Activated naive CD4-positive, alpha-beta T cell treated with anti-CD3 and anti-CD28 coated beads, Interleukin-2, amount 50 U/mL, for 24 hours (primary cell): ENCODE results near the gene EPHA2.
"Not testable (repeated sequence)": the region's sequence is repeated elsewhere in the genome, so short reads cannot be mapped to it uniquely, and the experiment has no call there.

Experiments
- H3K27ac Mint-ChIP-seq: one replicate; pipeline ENCODE4 v1.8.0; 2021; ENCODE audit warnings: mild to moderate bottlenecking, mixed read lengths
- H3K27me3 Mint-ChIP-seq: one replicate; pipeline ENCODE4 v1.8.0; 2021; ENCODE audit warnings: mixed read lengths
- H3K36me3 Mint-ChIP-seq: one replicate; pipeline ENCODE4 v1.8.0; 2021; ENCODE audit warnings: mixed read lengths
- H3K4me1 Mint-ChIP-seq: one replicate; pipeline ENCODE4 v1.8.0; 2021; ENCODE audit warnings: mixed read lengths
- H3K4me3 Mint-ChIP-seq: one replicate; pipeline ENCODE4 v1.8.0; 2021; ENCODE audit warnings: mild to moderate bottlenecking, mixed read lengths
- H3K9me3 Mint-ChIP-seq: one replicate; pipeline ENCODE4 v1.8.0; 2021; ENCODE audit warnings: mixed read lengths

The EPHA2 gene

DNA sequence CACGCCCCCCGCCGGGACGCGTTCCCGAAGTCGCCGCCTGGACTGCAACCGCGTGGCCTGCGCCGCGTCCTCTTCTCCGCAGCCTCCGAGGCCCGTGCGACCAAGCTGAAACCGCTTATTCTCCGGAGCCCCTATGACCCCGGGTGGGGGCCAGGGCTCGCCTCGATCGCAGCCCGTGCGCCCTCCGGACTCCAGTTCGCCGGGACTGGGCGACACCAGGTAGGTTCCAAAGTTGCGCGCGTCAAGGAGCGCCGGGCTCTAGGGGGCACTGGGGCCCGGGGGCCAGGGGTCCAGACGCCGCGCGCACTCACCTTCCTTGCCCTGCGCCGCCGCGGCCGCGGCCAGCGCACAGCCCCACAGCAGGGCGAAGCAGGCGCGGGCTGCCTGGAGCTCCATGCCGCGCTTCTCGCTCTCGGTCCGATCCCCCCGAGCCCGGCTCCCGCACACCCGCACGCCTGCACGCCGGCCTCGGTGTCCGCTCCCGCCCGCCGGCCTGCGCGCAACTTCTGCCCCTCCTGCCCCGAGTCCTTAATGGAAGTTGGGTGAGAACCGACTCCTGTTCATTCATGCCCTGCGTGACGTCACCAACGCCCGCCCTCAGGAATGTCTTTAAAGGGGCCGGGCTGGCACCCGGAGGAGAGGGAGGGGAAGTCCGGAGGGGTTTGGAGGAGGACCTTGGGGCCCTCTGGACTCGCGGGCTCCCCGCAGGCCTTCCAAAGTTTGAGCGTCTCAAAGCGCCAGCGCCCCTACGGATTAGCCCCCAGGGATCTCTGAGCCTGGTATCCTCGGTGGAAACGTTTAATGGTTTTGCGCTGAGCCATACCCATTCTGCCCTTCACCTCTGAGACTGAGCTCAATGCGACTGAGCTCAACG, at the start of gene EPHA2:
TSS of gene EPHA2 (minus strand) at position 533 of the 874 bp plus-strand sequence. CDS start at position 396, 137 bp downstream.
- H3K4me1 Mint-ChIP-seq = peaks cover 45% of the 10 kb centered on the region
- no peaks in the 10 kb centered on the region for H3K36me3 Mint-ChIP-seq
- H3K4me3 Mint-ChIP-seq = peak within 1 kb of the TSS; percentile 79
- no peaks in the 10 kb centered on the region for H3K9me3 Mint-ChIP-seq
- H3K27ac Mint-ChIP-seq = no peak within 1 kb of the TSS
- H3K27me3 Mint-ChIP-seq = peaks cover 2% of the 10 kb centered on the region

- Mint-ChIP-seq H3K9me3 (no peaks in the 10 kb centered on the region), H3K4me3 (peak overlapping the region; percentile 7), H3K4me1 (peaks cover 23% of the 10 kb centered on the region), H3K27ac (no peak overlapping the region), H3K36me3 (peaks cover 2% of the 10 kb centered on the region), H3K27me3 (no peaks in the 10 kb centered on the region)
Measured at GRCh38 chr1:16205334-16205671, 49.4 kb upstream of the EPHA2 start.

DNA sequence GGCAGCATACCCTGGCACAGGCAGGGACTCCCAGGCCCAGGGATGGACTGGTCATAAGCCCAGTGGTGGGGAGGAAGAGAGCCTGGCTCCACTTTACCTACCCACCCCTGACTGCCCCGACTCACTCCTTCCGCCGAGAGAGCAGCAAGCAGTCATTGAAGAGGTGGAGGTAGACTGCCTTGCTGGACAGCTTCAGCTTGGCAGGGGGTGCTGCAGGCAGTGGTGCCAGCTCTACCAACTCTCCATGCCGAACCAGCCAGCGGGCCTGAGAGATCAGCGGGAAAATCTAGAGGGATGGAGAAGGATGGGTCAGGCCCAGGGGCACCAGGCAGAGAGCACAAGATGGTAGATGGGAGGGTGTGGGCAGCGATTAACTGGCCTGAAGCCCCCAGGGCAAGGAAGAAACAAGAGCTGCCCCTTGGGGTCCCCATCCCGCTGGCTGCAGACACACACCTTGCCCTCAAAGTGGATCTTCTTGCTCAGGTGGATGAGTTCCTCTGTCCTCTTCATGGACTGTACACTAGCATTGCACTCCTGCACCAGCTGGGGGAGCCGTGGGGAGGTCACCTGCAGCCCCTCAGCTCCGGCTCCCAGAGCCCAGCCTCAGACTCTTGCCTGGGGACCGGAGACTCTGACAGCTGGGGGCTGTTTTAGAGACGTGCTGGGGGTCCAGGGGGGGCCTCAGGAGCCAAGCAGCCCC, 48.9 kb upstream of the EPHA2 start:
- H3K9me3 Mint-ChIP-seq = no peaks in the 10 kb centered on the region
- peaks cover 23% of the 10 kb centered on the region for H3K4me1 Mint-ChIP-seq
- H3K36me3 Mint-ChIP-seq = peaks cover 2% of the 10 kb centered on the region
- no peaks in the 10 kb centered on the region for H3K27me3 Mint-ChIP-seq
- peak overlapping the region; percentile 72 for H3K27ac Mint-ChIP-seq
- H3K4me3 Mint-ChIP-seq = peak overlapping the region; percentile 23

DNA sequence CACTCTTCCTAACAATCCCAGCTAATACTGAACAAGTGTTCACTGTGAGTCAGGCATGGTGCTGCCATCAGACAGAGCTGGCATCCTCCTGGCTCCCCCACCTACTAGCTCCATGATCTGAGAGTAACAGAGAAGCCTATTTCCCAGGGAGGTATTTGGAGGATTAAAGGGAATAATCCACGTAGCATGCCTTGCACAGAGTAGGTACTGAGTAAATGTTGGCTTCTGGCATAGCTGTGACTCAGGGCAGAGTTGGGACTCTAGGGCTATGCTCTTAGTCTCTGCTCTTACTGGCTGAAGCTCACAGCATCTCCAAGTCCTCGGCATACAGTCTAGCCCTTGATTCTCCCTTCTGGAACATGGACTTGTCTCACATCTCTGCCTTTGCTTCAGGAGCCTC, 48.3 kb upstream of the EPHA2 start:
- Mint-ChIP-seq H3K36me3 (peaks cover 2% of the 10 kb centered on the region), H3K27me3 (no peaks in the 10 kb centered on the region), H3K9me3 (no peaks in the 10 kb centered on the region), H3K27ac (no peak overlapping the region), H3K4me1 (peaks cover 23% of the 10 kb centered on the region), H3K4me3 (no peak overlapping the region)

DNA sequence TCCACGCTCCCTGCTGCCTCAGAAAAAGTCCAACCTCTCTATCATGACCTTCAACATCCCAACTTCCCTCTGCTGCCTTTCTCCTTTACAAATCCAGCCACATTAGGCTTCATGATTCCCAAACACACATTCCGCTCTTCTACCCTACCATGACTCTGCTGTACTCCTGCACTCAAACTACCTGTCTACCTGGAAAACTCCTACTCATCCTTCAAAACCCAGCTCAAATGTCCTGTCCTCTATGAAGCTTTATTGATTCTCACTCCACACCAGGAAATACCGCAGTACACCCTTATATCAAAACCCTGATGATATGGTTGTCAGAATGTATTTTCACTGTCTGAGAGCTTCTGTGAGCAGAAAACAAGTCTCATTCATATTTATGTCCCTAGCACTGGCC, 47.7 kb upstream of the EPHA2 start:
- H3K27ac Mint-ChIP-seq = peak overlapping the region; percentile 1
- H3K4me3 Mint-ChIP-seq = no peak overlapping the region
- no peaks in the 10 kb centered on the region for H3K27me3 Mint-ChIP-seq
- H3K36me3 Mint-ChIP-seq = peaks cover 2% of the 10 kb centered on the region
- no peaks in the 10 kb centered on the region for H3K9me3 Mint-ChIP-seq
- H3K4me1 Mint-ChIP-seq = peaks cover 23% of the 10 kb centered on the region

DNA sequence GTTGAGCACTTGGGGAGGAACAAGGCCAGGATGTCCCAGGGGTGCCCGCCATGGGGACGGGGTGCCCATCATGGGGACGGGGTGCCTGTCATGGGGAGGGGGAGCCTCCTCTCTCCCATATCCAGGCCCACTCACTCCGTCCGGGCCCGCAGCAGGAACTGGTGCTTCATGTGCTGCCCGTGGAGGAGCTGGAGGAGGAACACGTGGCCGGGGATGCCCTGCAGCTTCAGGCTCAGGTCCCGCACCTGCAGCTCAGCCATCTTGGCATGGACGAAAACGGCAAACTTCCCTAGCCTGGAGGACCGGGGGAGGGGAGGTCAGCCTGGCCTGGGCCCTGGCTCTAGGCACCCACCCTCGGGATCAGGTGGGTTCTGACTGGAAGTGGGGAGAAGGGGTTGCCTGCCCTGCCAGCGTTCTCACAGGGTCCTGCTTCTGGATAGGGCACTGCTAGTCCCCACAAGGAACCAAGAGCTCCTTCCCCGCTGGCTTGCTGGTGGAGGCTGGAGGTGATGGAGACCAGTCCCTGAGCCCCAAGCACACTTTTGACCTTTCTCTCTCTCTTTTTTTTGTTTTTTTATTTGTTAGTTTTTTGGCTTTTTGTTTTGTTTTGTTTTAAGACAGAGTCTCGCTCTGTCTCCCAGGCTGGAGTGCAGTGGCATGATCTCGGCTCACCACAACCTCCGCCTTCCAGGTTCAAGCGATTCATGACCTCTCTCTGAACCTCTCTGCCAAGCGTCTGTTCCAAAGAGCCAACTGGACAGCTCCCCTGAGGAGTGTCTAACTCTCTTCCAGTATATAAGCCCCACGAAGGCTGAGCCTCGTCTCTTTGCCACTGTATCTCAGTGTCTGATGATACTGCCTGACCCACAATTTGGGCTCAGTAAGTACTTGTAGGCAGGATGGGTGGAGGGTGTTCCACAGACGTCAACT, 46.7 kb upstream of the EPHA2 start:
- Mint-ChIP-seq H3K9me3 (no peaks in the 10 kb centered on the region), H3K36me3 (peaks cover 2% of the 10 kb centered on the region), H3K4me1 (peaks cover 23% of the 10 kb centered on the region), H3K4me3 (no peak overlapping the region), H3K27me3 (no peaks in the 10 kb centered on the region), H3K27ac (no peak overlapping the region)

DNA sequence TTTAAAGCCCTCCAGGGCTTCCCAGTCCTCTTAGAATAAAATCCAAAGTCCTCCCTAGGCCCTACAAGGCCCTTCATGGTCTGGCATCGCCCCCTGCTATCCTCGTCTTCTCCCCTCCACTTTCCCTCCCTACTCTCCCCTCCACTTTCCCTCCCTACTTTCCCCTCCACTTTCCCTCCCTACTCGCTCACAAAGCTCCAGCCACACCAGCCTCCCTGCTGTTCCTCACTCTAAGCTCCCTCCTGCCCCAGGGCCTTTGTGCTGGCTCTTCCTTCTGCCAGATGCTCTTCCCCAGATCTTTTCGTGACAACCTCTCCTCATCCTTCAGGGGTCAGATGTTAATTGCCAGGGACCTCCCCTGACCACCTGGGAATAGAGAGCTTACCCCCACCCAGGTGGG, 43.8 kb upstream of the EPHA2 start:
- Mint-ChIP-seq H3K27ac (no peak overlapping the region), H3K4me3 (no peak overlapping the region), H3K9me3 (no peaks in the 10 kb centered on the region), H3K27me3 (no peaks in the 10 kb centered on the region), H3K36me3 (peaks cover 2% of the 10 kb centered on the region), H3K4me1 (peaks cover 12% of the 10 kb centered on the region)

GRCh38 chr1:16199157-16199501, 43.3 kb upstream of the EPHA2 start:
- H3K36me3 Mint-ChIP-seq = peaks cover 2% of the 10 kb centered on the region
- H3K4me3 Mint-ChIP-seq = no peak overlapping the region
- H3K9me3 Mint-ChIP-seq = no peaks in the 10 kb centered on the region
- H3K27me3 Mint-ChIP-seq = no peaks in the 10 kb centered on the region
- peak overlapping the region; percentile 52 for H3K27ac Mint-ChIP-seq
- H3K4me1 Mint-ChIP-seq = peaks cover 6% of the 10 kb centered on the region

DNA sequence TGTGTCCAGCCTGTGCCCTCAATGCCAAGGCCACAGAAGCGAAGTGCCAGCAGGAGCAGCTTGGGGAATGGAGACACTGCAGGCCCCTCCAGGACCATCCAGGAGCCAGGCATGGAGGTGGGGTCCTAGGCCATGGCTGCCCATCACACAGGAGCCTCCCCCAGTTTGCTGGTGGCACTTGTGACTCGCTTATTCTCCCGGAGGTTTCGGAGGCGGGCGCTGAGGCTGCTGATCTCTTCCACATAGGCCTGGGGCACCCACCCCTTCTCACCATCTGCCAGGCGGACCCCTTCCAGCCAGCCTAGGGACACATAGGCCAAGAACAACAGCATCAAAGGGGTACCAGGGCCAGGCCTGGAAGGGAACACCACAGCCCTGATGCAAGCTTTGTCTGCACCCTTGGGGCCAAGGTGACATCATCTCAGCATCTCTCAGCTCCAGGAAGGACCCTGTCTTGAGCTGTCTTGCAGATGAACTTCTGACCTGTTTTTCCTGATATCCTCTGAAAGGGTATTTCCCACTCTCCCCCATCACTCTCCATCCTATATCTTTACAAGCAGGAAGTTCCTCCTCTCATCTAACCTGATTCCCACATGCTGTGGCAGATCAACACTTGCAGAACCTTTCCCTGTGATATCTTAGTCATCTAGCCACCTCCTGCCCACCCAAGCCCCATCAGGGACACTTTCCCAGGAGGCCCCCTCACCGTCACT, 42.7 kb upstream of the EPHA2 start:
- peaks cover 2% of the 10 kb centered on the region for H3K36me3 Mint-ChIP-seq
- no peak overlapping the region for H3K4me3 Mint-ChIP-seq
- H3K27ac Mint-ChIP-seq = peak overlapping the region; percentile 18

GRCh38 chr1:16196874-16197273, 41.0 kb upstream of the EPHA2 start:
- H3K9me3 Mint-ChIP-seq = no peaks in the 10 kb centered on the region
- H3K27ac Mint-ChIP-seq = no peak overlapping the region
- H3K4me1 Mint-ChIP-seq = no peaks in the 10 kb centered on the region
- H3K27me3 Mint-ChIP-seq = no peaks in the 10 kb centered on the region
- H3K4me3 Mint-ChIP-seq = no peak overlapping the region
- H3K36me3 Mint-ChIP-seq = no peaks in the 10 kb centered on the region

More for the DNA sequence above, 42.7 kb upstream of the EPHA2 start:
- Mint-ChIP-seq H3K4me1 (peaks cover 4% of the 10 kb centered on the region), H3K9me3 (no peaks in the 10 kb centered on the region), H3K27me3 (no peaks in the 10 kb centered on the region)

DNA sequence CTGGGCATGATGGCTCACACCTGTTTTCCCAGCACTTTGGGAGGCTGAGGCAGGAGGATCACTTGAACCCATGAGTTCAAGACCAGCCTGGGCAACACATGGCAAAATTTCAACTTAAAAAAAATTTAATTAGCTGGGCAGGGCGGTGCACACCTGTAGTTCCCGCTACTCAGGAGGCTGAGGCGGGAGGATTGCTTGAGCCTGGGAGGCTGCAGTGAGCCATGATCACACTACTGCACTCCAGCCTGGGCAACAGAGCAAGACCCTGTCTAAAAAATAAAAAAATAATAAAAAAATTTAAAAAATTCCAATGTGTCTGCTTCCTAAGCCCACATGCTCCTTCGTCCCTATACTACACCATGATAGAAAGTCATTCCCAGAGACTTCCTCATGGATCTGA, 40.3 kb upstream of the EPHA2 start:
- not testable (repeated sequence) for H3K27me3 Mint-ChIP-seq

DNA sequence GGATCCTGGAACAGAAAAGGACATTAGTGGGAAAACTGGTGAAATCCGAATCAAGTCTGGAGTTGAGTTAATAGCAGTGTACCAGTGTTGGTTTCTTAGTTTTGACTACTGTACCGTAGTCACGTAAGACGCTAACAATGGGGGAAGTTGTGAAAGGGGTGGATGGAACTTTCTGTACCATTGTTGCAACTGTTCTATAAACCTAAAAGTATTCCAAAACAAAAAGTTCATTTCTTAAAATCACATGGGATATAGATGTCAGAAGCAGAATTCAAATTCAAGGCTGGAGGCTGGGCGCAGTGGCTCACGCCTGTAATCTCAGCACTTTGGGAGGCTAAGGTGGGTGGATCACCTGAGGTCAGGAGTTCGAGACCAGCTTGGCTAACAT, 39.6 kb upstream of the EPHA2 start:
- Mint-ChIP-seq H3K9me3 (no peaks in the 10 kb centered on the region), H3K36me3 (no peaks in the 10 kb centered on the region), H3K4me1 (no peaks in the 10 kb centered on the region), H3K27me3 (no peaks in the 10 kb centered on the region), H3K4me3 (no peak overlapping the region), H3K27ac (no peak overlapping the region)

More for the DNA sequence above, 40.3 kb upstream of the EPHA2 start:
- not testable (repeated sequence) for H3K36me3 Mint-ChIP-seq, H3K27ac Mint-ChIP-seq, H3K9me3 Mint-ChIP-seq, H3K4me1 Mint-ChIP-seq, H3K4me3 Mint-ChIP-seq

- no peaks in the 10 kb centered on the region for H3K36me3 Mint-ChIP-seq
- no peaks in the 10 kb centered on the region for H3K9me3 Mint-ChIP-seq
- H3K27ac Mint-ChIP-seq = no peak overlapping the region
- H3K27me3 Mint-ChIP-seq = peaks cover 4% of the 10 kb centered on the region
- no peaks in the 10 kb centered on the region for H3K4me1 Mint-ChIP-seq
- no peak overlapping the region for H3K4me3 Mint-ChIP-seq
Measured at GRCh38 chr1:16191916-16192546, 36.2 kb upstream of the EPHA2 start.

DNA sequence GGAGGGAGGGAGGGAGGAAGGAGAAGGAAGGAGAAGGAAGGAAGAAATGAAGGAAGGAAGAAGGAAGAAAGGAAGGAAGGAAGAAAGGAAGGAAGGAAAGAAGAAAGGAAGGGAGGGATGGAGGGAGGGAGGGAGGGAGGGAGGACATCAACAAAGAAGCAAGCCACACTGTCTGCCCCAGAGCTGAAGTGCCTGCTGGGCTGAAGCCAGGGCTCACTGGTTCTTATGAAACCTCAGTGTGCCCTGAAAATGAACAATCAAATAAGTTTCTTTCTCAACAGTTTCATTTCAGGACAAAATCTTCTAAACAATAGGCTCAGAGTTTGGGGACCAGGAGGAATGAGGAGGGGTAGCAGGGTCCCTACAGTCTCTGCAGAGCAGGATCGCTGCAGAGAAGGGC, 35.4 kb upstream of the EPHA2 start:
- no peaks in the 10 kb centered on the region for H3K4me1 Mint-ChIP-seq
- H3K4me3 Mint-ChIP-seq = no peak overlapping the region
- H3K36me3 Mint-ChIP-seq = no peaks in the 10 kb centered on the region
- no peak overlapping the region for H3K27ac Mint-ChIP-seq
- no peaks in the 10 kb centered on the region for H3K9me3 Mint-ChIP-seq
- H3K27me3 Mint-ChIP-seq = peaks cover 4% of the 10 kb centered on the region
